GM19395 (cell line): ENCODE measurements around the gene LACTBL1.
"Not testable (repeated sequence)": the region's sequence is repeated elsewhere in the genome, so short reads cannot be mapped to it uniquely, and the experiment has no call there.

ENCODE experiments used
- ATAC-seq: cut with Tn5 transposase; IDR thresholded peaks from one replicate; pipeline ENCODE4 v1.9.1; 2021; ENCODE audit warnings: mild to moderate bottlenecking, moderate library complexity; ENCODE audit not compliant: unreplicated experiment

The LACTBL1 gene

DNA sequence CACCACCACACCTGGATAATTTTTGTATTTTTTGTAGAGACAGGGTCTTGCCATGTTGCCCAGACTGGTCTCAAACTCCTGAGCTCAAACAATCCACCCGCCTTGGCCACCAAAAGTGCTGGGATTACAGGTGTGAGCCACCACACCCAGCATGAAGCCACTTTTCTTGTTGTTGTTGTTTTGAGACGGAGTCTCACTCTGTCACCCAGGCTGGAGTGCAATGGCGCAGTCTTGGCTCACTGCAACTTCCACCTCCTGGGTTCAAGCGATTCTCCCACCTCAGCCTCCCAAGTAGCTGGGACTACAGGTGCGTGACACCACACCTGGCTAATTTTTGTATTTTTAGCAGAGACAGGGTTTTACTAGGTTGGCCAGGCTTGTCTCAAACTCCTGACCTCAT, 27.5 kb downstream of the LACTBL1 start:
- ATAC-seq = not testable (repeated sequence)

DNA sequence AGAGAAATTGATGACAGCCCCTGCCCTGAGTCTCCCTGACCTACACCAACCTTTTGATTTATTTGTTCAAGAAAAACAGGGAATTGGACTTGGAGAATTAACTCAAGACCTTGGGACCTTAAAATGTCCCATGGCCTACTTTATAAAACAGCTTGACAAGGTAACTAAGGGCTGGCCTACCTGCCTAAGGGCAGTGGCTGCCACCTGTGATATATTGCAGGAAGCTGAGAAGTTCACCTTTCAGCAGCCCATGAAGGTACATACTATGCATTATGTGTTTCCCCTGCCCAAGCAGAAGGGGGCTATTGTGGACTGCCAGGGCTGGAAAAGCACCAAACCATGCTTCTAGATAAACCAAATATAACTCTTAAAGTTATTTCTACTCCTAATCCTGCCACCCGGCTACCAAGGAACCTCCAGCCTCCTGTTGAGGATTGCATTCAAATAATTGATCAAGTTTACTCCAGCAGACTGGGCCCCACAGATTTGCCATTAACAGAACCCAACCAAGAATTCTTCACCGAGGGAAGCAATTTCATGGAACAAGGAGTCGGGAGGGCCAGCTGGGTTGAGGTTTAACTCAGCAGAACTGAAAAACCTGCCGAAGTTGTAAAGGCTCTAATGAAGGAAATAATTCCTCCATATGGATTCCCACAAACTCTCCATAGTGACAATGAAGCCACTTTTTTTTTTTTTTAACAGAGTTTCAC, 28.2 kb downstream of the LACTBL1 start:
- no peak for ATAC-seq

DNA sequence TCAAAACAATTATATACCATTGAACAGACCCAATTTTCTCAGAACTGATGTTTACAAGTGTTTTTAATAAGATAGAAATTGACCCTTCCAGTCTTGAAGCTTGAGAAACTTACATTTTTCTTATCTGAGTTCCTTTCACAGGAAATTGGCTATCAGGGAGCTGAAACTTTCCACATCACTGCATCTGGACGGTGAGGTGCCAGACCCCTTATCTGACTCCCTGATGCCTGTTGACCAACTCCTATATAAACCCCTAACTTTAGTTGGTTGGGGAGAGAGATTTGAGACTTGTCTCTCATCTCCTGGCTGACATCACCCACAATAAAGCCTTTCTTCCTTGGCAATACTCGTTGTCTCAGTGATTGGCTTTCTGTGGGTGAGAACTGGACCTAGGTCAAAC, 31.4 kb downstream of the LACTBL1 start:
- no peak for ATAC-seq

DNA sequence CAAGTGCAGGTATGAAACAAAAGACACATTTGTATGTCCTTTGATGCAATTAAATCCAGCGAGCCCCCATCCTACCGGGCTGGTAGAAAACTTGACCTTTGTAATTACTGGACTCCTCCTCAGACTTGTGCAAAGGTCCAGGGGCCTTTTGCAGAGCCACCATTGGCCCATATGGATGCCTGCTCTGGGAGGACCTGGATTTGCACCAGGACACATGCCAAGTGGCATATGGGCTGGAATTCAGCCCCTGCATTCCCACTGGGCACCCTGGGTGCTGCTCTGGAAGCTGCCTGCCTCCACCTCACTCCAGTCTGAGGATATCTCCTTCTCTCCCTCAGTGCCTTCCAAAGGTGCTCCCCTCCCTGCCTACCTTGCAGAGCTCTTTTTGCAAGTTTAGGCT, 36.0 kb downstream of the LACTBL1 start:
- no peak for ATAC-seq

DNA sequence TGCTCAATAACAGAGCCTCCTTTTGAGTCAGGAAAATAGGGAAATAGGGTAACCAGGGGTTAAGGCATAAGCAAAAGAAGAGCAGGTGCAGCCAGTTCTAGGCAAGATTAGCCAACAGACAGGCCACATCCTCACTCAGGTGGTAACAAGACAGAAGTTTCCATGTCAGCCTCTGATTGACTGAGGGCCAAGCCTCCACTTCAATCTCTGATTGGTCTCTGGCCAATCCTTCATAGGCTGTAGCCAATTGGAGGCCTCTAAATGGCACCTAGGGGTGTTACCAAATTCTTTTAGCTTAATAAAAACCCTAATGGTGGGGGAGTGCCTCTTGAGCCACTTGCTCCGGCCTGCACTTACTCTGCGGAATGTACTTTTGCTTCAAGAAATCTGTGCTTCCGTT, 37.2 kb downstream of the LACTBL1 start:
- no peak for ATAC-seq

DNA sequence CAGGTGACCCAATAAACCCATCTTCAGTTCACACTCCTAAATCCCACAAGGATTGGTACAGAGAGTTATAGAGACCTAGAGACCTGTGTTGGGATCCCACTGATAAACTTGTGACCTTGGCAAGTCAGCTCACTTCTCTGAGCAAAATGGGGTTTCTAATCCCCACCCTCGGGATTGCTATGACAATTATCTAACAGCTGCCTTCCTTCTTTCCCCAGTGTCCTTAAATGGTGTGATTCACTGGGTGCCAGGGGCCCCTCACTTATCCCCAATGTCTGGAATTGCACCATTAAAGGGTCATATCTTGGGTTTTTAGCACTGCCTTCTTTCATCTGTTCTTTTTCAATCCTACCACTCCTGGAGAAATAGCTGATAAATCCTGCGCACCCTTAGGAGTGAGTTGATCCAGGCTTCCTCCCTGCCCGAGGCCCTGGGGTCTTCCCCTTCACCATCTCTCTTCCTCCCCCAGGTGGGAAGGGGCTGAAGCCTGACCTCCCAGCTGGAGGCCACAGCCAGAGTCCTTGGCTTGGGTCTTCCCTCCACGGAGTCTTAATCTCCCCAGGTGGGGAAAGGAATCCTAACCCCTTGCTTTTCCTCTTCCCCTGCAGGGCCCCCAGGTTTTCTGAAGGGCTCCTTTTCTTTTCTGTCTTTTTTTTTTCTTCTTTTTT, 39.7 kb downstream of the LACTBL1 start:
- ATAC-seq = no peak

DNA sequence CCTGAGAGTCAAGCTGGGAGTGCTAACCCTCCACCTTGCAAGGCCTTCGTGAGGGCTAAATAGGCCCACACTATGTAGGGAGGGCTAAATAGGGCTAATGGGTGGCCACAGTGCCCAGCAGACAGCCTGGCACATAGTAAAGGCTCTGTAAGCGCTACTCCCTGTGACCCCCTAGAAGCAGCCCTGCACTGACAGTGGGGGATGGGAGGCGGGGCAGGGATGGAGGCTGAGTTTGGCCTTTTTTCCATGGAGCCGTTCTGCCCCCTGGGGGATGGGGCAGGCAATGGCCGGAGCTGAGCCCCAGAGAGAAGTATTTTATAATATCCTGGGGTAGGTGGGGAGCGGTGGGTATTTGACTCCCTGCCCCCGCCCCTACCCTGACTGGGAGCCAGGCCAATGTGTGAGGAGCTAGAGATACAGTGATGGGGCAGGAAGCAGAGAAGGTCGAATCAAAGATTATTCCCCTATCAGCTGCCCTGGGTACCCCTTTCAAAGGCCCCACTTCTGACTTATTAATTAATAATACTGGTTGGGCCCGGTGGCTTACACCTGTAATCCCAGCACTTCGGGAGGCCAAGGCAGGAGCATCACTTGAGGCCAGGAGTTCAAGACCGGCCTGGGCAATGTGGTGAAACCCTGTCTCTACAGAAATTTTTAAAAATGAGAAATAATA, 42.3 kb downstream of the LACTBL1 start:
- ATAC-seq = no peak

DNA sequence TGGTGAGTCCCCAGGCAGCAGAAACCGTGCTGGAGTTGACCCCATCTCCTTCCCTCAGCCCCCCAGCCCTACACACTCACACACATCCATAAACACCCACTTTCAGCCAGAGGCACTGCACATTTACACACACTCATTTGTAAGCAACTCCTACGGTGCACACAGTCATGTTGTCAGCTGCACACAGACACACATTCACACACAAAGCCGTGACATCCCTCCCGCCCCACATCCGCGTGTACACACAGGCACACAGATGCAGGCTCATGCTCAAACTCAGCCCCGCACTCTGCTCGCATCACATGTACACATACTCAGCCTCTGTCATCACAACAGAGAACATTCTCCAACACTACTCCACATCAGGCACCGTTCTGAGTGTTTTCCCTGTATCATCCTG, 47.6 kb downstream of the LACTBL1 start:
- no peak for ATAC-seq

DNA sequence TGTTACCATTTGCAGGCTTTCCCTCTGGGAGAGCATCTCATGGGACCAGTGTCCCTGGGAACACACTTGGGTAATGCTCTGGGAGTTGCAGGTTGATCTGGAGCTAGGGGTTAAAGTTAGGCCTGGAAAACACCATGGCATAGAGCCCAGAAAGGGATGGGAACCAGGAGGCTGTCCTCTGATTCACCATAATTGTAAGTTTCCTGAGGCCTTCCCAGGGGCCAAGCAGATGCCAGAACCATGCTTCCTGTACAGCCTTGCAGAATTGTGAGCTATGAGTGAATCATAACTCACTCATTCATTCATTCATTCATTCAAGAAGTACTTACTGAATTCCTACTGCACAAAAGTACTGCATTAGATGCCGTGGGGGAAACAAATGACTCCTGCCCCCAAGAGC, 50.0 kb downstream of the LACTBL1 start:
- ATAC-seq = no peak

DNA sequence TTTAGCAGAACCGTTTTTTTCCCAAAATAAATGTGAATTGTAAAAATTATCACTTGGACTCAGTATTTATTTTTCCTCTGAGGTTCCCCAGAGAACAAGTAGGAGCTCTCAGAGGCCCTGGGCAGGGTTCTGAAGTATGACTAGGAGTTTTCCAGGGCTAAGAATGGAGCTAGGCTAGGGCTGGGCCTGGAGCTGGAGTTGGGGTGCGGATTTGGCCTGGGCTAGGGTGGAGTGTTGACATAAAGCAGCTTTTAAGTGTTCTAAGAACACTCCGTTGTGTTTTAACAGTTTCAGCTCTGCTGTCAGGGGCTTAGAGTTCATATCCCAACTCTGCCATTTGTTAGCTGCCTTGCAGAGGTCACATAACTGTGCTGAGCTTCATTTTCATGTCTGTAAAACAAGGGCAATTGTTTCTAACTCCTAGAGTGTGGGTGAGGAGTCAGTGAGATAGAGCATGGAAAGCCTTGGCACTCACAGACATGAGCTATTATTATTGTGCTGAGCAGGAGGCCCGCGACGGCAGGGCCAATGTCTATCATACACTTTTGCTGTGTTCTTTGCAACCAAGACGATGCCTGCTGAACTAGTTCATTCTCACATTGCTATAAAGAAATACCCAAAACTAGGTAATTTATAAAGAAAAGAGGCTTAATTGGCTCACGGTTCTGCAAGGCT, 51.1 kb downstream of the LACTBL1 start:
- no peak for ATAC-seq

DNA sequence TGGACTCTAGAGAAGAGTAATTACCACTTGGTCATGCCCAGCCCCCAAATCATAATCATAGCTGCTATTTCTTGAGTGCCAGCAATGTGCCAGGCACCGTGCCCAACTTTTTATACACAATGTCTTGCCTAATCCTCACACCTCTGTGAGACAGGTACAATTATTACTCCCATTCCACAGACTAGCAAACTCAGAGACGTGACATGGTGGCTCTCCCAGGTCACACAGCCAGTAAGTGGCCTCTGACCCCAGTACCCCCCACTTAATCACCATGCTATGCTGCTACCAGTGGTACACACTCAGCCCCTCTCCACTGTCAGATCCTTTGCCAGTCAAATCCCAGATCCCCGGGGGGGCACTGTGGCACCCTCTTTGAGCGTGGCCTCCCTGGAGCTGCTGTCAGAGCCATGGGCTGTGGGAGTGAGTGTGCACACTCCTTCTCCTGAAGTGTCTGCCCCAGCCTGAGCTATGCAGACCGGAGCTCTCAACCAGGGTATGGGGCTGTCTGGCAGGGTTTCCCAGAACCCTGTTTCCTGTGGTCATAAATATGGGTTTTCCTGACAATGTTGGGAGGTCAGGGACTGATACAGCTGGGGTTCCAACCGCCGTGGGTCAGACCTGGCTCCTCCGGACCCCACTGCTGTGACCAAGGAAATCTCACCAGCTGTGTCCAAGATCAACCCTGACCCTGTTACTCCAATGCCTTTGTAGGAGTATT, 51.8 kb downstream of the LACTBL1 start:
- ATAC-seq = no peak

DNA sequence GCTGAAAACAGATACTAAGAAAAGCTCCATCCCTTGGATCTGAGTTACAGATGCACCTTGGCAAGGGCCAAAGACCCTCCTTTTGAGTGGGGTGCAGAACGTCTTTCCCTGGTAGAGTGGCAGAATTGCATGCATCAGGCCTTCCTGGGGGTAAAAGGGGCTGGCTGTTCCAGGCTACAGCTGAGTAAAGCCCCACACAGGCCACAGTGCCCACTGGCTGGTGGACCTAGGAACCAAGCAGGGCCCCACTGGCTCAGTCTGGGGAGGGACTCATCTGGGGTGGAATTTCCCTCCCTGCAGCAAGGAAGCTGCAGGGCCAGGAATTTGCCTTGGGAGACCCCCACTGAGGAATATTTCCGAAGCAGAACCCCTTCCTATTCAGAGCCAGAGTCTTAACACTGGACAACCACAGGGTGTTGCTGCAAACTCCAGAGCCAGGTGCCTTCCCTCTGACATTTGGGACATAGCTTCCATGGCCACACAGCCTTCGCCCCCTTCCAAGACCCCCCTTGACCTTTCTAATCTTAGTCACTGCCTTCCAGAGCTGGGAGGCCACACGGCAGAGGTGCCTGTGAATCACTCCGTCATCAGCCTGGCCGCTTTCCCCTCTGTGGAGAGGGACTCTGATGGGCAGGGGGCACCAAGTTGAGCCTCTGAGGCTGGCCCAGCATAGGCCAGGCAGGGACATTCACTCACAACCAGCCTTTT, 52.5 kb downstream of the LACTBL1 start:
- no peak for ATAC-seq

DNA sequence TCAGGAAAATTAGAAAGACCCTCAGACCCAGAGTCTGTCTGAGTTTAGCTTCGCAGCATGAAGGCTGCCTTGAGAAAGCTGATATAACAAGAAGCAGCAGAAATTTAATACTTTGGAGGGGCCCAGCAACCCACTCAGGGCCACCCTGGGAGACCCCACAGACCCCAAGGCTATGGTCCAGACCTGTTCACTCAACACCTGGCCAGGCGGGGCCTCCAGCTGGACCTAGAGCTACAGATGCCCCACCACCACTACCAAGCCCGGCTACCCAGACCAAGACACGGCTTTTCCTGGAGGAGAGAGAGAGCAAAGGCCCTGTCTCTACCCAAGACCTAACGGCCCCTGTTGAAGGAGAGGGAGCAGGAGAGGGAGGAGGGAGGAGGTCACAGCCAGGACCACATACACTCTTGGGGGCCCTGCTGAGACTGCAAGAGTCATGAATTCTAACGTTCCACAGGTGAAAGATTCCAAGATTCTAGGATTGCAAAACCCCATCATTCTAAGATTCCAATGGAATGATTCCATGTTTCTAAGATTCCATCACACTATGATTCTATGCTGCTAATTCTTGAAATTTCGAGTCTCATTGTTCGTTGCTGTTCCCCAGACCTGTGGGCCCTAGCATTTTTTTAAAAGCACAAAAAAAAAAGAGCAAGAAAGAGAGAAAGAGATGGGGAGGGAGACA, 53.2 kb downstream of the LACTBL1 start:
- no peak for ATAC-seq

DNA sequence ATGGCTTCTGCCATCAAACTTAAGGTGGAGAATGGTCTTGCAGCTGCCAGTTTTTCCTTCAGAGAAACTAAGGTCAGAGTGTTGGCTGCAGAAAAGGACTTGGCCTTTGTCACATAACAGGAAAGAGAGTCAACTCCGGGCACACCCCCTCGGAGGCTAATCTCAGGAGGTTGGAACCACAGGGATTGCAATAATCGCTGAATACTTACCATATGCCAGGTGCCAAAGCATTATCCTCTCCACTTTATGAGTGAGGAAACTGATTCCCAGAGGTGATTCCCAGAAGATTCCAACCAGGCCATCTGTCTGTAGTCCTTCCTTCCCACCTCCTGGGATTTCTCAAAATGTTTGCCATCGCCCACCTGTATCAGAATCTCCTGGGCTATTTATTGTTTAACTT, 54.0 kb downstream of the LACTBL1 start:
- ATAC-seq = no peak

DNA sequence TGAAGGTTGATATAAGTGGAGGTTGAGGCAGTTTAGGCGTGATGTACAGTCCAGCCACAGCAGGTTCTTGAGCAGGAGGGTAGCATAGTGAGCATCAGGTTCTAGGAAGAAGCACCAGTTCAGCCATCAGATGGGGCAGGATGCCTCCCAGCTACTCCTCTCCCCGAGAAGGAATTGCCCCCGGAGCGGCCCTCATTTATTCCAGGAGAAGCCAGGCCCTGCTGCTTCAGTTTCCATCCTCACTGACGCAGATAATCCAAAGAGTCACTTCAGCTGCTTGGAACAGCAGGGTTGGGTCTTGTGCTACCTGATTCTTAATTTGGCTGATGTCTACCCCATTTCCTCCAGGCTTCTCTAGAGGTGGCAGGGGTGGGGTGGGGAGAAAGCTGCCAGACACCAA, 54.7 kb downstream of the LACTBL1 start:
- no peak for ATAC-seq

DNA sequence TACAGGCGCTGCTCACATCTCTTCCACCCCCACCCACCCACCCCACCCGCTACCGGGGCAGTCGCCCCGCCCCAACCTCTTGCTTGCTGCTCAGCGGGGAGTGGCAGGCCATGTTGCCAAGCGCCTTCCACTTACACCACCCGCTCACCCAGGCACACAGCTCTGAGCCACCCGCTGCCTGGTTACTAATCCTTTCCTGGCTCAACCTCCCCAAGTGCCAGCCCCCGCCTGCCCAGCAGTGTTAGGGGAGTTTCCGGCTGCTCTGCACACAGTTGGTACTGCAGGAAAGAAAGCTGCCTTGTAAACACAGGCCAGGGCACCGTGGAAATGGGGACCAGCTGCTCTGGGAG, 56.2 kb downstream of the LACTBL1 start:
- ATAC-seq = no peak

DNA sequence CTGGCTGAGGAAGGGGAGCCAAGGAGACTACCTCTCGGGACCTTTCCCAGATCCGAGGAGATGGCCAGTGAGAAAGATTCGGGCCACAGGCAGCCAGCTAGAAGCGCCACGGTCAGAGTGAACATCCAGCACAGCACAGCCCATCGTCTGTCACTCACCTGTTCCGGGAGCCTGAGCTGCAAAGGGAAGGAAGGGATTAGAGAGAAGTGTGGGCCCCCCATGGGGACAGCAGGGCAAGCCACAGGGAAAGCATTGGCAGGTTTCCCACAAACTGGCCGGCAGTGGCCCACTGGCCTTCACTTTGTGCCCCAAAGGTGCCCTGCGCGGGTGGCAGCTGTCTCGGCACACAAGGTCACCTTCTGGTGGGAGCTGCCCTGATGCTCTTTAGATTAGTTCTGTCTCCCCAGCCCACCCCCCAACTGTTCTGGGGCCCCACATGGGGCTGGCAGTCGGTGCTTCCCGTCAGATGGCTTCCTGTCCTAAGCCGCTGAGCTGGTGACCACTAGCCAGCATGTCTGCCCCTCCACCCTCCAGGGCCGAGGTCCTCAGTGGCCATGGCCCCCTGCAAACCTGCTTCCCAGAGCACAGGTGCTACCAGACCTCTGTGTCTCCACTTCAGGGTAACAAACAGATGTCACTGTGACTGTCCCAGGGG, 56.7 kb downstream of the LACTBL1 start:
- no peak for ATAC-seq

DNA sequence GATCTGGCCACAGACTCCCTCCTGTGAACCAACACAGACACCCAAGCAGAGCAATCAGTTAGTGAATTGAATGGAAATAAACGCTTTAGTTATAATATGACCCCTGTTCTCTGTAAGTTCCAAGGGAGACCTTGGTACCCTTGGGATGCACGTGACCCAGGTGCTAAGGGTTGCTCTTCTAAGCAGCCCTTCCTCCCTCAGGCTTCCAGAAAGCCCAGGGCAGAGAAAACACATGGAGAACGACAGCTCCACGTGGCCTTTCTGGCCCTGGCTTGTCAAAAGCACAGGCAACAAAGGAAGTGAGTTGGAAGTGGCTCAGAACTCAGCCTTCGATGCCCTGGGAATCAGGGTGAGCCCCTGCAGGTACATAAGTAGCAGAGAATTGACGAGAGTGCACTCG, 57.4 kb downstream of the LACTBL1 start:
- no peak for ATAC-seq

DNA sequence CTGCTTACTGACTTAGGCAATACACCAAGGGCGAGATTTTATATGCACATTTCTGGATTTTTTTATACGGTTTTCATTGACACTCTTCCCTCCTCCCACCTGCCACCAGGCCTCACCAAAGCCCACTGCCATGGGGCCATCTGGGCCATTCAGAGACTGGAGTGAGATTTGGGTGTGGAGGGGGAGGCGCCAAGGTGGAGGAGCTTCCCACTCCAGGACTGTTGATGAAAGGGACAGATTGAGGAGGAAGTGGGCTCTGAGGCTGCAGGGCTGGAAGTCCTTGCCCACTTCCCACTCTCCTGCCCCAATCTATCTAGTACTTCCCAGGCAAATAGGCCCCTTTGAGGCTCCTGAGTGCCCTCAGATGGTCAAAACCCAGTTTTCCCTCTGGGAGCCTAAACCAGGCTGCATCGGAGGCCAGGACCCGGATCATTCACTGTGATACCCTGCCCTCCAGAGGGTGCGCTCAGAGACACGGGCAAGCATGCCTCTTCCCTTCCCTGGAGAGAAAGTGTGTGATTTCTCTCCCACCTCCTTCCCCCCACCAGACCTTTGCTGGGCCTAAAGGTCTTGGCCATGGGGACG, 57.9 kb downstream of the LACTBL1 start:
- no peak for ATAC-seq
